ENCODE data around the gene PTGIS.

Gene PTGIS

DNA sequence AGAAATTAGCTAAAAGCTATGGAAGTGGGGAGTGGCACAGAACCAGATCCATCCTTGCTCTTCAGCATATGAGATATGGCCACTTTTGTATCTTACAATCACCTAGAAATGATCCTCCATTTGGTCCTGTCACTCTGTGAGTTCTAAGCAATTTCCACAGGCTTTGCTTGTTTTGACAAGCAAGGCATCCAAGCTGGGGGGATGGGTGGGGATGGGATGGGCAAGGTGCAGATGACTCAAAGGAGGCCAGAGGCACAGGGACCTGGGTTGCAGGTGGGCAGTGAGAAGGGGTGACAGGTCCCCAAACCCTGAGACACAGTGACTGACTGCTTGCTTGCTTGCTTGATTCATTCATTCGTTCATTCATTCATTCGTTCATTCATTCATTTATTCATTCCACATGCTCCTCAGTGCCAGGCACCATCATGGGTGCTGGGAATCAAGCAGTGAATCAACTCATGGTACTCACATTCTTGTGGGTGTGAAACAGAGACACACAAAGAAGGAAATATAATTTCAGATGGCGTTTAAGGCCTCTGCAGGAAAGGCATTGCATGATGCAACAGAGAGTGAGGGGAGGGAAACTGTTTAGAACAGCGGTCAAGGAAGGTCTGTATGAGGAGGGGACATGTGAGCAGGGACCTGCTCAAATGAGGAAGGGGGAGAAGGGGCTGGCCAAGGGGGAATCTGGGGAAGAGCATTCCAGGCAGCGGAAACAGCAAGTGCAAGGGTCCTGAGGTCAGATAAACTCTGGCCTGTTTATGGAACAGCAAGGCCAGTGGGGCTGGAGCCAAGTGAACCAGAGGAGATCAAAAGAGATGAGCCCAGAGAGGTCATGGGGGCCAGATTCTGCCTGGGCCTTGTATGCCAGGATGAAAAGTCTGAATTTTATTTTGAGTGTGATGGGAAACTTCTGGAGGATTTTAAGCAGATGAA, 88.9 kb downstream of the PTGIS start:
- no peak for DNase-seq (ENCODE audit: extremely low read depth, low read depth)
- H3K4me3 ChIP-seq (replicated peaks; ENCODE audit: low read depth, low read length), result no peak overlapping the region
- TF ChIP-seq, protein P1, sequence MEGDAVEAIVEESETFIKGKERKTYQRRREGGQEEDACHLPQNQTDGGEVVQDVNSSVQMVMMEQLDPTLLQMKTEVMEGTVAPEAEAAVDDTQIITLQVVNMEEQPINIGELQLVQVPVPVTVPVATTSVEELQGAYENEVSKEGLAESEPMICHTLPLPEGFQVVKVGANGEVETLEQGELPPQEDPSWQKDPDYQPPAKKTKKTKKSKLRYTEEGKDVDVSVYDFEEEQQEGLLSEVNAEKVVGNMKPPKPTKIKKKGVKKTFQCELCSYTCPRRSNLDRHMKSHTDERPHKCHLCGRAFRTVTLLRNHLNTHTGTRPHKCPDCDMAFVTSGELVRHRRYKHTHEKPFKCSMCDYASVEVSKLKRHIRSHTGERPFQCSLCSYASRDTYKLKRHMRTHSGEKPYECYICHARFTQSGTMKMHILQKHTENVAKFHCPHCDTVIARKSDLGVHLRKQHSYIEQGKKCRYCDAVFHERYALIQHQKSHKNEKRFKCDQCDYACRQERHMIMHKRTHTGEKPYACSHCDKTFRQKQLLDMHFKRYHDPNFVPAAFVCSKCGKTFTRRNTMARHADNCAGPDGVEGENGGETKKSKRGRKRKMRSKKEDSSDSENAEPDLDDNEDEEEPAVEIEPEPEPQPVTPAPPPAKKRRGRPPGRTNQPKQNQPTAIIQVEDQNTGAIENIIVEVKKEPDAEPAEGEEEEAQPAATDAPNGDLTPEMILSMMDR (IDR thresholded peaks at IDR 0.05; ENCODE audit: low read depth, low read length, missing control alignments), result no peak

DNA sequence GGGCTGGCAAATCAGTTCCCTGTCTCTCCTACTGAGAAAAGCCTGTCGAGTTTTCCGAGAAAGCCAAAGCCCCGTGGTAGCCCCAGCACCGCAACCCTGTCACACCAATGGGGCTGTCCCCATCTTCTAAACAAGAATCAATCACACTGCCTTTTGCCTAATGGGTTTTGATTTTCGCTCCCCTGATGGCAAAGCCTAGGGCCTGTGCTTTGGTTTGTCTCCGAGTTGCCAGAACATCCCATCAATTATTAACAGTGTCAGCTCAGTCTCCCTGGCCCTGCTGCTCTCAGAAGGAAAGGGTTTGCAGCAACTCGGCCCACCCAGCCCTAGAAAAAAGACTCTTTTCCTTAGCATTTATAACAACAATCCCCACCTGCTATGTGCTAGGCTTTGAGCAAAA, 89.7 kb downstream of the PTGIS start:
- no peak for DNase-seq (ENCODE audit: extremely low read depth, low read depth)
- no peak overlapping the region for H3K4me3 ChIP-seq (replicated peaks; ENCODE audit: low read depth, low read length)
- TF ChIP-seq, protein P1 (IDR thresholded peaks at IDR 0.05; ENCODE audit: low read depth, low read length, missing control alignments), result no peak

DNA sequence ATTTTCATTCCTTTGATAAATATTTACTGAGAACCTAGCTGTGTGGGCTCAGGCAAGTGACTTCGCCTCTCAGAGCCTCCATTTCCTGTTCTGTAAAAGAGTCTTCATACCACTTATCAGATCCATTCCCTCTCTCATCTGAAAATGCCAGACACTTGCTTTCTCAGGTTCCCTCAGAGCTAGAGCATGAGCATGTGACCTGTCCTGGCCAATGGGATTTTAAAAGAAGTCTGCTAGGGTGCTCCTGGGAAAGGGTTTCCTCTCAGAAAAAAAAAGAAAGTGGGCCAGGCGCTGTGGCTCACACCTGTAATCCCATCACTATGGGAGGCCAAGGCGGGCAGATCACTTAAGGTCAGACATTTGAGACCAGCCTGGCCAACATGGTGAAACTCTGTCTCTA, 90.7 kb downstream of the PTGIS start:
- no peak overlapping the region for H3K4me3 ChIP-seq (replicated peaks; ENCODE audit: low read depth, low read length)
- TF ChIP-seq, protein P1 (IDR thresholded peaks at IDR 0.05; ENCODE audit: low read depth, low read length, missing control alignments), result no peak
- no peak for DNase-seq (ENCODE audit: extremely low read depth, low read depth)

DNA sequence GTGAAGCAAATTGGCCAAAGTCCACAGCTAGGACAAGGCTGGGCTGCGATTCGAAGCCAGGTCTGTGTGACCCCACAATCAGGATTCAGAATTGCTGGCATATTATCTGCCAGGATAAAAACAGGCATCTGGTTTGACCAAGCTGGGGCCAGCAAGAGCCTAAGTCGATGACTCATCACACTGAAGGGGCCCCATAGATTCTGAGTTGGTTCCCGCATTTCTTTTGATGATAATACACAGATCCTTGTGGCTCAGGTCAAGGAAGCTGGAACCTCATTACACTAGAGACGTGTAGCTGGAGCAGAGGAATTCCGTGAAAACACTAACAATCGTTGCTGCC, 92.0 kb downstream of the PTGIS start:
- no peak for DNase-seq (ENCODE audit: extremely low read depth, low read depth)
- TF ChIP-seq, protein P1 (IDR thresholded peaks at IDR 0.05; ENCODE audit: low read depth, low read length, missing control alignments), result no peak
- no peak overlapping the region for H3K4me3 ChIP-seq (replicated peaks; ENCODE audit: low read depth, low read length)

DNA sequence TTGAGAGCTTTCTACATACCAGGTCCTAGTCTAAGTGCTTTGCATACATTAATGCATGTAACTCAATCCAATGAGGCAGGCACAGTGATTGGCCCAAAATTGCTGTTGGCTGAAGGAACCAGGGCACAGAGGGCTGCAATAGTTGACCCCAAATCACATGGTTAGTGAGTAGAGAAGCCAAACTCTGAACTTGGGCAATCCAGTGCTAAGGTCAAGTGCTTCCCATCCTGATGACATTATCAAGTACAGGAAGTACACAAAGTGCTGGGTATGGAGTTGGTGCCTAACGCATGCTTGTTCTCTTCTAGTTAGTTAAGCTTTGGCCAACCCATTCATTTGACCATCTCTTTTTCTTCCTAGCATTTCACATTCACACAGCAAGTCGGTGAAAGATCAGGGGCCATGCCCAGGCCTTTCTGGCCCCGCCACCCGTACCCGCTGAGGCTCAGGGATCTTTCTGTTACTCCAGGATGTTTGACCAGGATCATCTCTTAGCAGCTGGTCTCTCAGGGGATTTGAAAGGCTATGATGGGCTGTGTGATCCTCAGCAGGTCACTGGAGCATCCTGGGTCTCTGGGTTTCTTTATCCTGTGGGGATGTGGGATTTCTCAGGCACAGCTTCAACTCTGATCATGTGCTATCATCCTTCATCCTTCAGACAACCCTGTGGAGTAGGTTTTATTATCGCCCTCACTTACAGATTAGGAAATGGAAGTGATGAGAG, 92.5 kb downstream of the PTGIS start:
- TF ChIP-seq, protein P1 (IDR thresholded peaks at IDR 0.05; ENCODE audit: low read depth, low read length, missing control alignments), result no peak
- H3K4me3 ChIP-seq (replicated peaks; ENCODE audit: low read depth, low read length), result no peak overlapping the region
- no peak for DNase-seq (ENCODE audit: extremely low read depth, low read depth)

DNA sequence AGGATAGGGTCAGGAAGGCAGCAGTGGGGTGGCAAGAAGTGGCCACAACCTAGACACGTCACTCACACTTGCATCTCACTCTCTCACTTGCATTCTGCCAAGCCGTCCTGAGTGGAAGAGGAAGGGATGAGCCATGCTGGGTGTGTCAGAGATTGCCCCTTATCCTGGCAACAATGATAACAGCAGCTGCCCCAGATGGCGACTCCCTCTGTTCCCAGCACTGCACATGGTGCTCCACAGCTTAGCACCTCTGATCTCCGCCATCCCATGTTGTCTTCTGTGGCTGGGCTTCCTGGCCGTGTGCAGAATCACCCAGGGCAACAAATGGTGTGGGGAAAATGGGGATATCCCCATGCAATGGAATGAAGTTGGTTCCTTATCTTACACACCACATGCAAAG, 96.5 kb downstream of the PTGIS start:
- DNase-seq (ENCODE audit: extremely low read depth, low read depth), result no peak
- TF ChIP-seq, protein P1 (IDR thresholded peaks at IDR 0.05; ENCODE audit: low read depth, low read length, missing control alignments), result no peak
- no peak overlapping the region for H3K4me3 ChIP-seq (replicated peaks; ENCODE audit: low read depth, low read length)

All from HFF-Myc (cell line).